Uterus (tissue), 2 donors: ENCODE data around the gene PSMA7.

Experiments used
- CTCF ChIP-seq, 4 experiments: fragments of 200-600 bp in 2 of 4; fragments of 450-650 bp in 2 of 4; sonication (generic) in 2 of 4; IDR thresholded peaks; one replicate each; pipeline ENCODE4 v1.5.1; 2016 to 2019; ENCODE audit warnings: antibody characterized with exemption in 4 of 4, mild to moderate bottlenecking in 2 of 4, moderate library complexity in 1 of 4
- POLR2A ChIP-seq, 2 donors: fragments of 450-650 bp; IDR thresholded peaks; one replicate each; pipeline ENCODE4 v1.6.1; 2016; ENCODE audit warnings: antibody characterized with exemption in 2 of 2, mild to moderate bottlenecking in 1 of 2, moderate library complexity in 1 of 2

DNA sequence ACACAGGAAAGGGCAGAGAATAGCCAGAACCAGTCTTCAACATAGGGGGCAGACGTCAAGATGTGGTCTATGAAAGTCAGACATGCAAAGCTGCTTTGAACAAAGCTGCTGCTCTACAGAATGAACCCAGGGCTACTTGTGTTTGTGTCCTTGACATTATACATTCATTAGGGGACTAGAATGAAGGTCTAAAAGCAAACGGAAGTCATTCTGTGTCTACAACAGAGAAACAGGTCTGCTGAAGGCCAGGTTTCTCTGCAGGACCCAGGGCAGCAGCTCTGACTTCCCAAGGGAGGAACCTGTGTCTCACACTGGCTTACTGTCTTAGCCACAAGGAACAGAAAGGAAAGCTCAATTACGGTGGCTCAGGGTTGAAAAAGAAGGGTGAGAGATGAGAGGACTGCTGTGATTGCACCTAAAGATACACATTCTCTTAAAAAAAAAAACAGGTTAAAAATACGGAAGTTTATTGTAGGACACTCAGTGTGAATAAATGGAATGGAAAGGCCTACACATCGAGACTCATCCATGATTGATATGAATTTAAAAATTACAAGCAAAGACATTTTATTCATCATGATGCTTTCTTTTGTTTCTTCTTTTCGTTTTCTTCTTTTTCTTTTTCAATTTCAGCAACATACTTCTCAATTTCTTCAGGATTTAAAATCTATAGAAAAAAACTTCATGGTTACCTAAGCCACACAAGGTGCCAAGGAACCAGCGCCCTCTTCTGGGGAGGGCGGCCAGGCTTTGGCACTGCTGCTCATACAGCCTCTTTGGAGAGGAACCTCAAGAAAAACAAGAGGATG, 6.7 kb downstream of the PSMA7 start:
- TF ChIP-seq CTCF (IDR thresholded peaks at IDR 0.05) (peak; percentile 67 to 78 (median 72)), POLR2A (IDR thresholded peaks at IDR 0.05) (no peak)
